GM18498 (cell line): ENCODE measurements around the gene ERO1B.

Experiments used
- ATAC-seq: cut with Tn5 transposase; IDR thresholded peaks from one replicate; pipeline ENCODE4 v1.9.1; 2021; ENCODE audit warnings: mild to moderate bottlenecking, moderate library complexity; ENCODE audit not compliant: unreplicated experiment

The ERO1B gene

GRCh38 chr1:236301080-236301957 lies 19.6 kb upstream of the ERO1B start:
- ATAC-seq, result no peak

- no peak for ATAC-seq
These were observed 15.4 kb upstream of the ERO1B start for GRCh38 chr1:236297161-236297560.

GRCh38 chr1:236292425-236292824 lies 10.7 kb upstream of the ERO1B start:
- no peak for ATAC-seq

GRCh38 chr1:236289492-236290131 lies 7.9 kb upstream of the ERO1B start:
- ATAC-seq, result no peak

GRCh38 chr1:236288620-236288976 lies 6.8 kb upstream of the ERO1B start:
- ATAC-seq, result no peak

- ATAC-seq, result no peak
These were observed 6.2 kb upstream of the ERO1B start for GRCh38 chr1:236287757-236288619.

- ATAC-seq, result no peak
These were observed 5.6 kb upstream of the ERO1B start for GRCh38 chr1:236287356-236287755.

- peak; percentile 37 for ATAC-seq
These were observed 2.5 kb upstream of the ERO1B start for GRCh38 chr1:236284291-236284721.

GRCh38 chr1:236282719-236283118 lies 961 bp upstream of the ERO1B start:
- no peak for ATAC-seq

- peak; percentile 12 for ATAC-seq
These were observed 613 bp upstream of the ERO1B start for GRCh38 chr1:236282425-236282716.

GRCh38 chr1:236281198-236281653 lies 532 bp downstream of the ERO1B start:
- peak; percentile 33 for ATAC-seq

GRCh38 chr1:236280438-236281197 lies 1.1 kb downstream of the ERO1B start:
- no peak for ATAC-seq

- ATAC-seq, result no peak
These were observed 6.2 kb downstream of the ERO1B start for GRCh38 chr1:236275586-236275985.

GRCh38 chr1:236275061-236275460 lies 6.7 kb downstream of the ERO1B start:
- no peak for ATAC-seq

- no peak for ATAC-seq
These were observed 8.4 kb downstream of the ERO1B start for GRCh38 chr1:236273358-236273757.

- ATAC-seq, result peak; percentile 57
These were observed 12.3 kb downstream of the ERO1B start for GRCh38 chr1:236269439-236269838.

GRCh38 chr1:236261898-236262297 lies 19.9 kb downstream of the ERO1B start:
- ATAC-seq, result no peak

- ATAC-seq, result no peak
These were observed 20.7 kb downstream of the ERO1B start for GRCh38 chr1:236261033-236261432.

GRCh38 chr1:236259043-236259442 lies 22.7 kb downstream of the ERO1B start:
- ATAC-seq, result no peak

GRCh38 chr1:236258114-236258622 lies 23.6 kb downstream of the ERO1B start:
- ATAC-seq, result no peak

- no peak for ATAC-seq
These were observed 24.5 kb downstream of the ERO1B start for GRCh38 chr1:236257216-236257615.
